Activated CD4-positive, alpha-beta T cell treated with anti-CD3 and anti-CD28 coated beads, Interleukin-2, amount 50 U/mL, for 16 hours (primary cell): ENCODE measurements around the gene SNRNP48.

Experiments used
- DNase-seq: peaks from one replicate; pipeline ENCODE4 v3.0.0-alpha.2; 2020

The SNRNP48 gene

DNA sequence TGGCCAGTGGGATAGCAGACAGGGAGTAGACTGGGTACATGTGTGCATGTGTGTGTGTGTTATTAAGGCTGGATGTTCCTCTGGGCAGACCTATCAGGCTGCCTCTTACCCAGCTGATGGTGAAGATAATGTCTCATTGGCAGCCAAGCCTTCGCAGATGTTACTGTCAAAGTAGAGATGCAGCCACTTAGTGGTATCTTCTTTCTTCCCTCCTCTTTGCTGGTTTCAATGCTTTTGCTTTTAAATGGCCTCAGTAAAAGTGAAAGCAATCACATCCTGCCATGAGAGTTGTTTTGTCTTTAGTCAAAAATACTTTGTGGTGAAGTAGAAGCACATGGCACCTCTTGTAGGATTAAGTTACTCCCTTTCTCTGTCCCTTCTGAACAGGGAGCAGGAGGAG lies 57.5 kb downstream of the SNRNP48 start:
- DNase-seq, result peak; percentile 47

DNA sequence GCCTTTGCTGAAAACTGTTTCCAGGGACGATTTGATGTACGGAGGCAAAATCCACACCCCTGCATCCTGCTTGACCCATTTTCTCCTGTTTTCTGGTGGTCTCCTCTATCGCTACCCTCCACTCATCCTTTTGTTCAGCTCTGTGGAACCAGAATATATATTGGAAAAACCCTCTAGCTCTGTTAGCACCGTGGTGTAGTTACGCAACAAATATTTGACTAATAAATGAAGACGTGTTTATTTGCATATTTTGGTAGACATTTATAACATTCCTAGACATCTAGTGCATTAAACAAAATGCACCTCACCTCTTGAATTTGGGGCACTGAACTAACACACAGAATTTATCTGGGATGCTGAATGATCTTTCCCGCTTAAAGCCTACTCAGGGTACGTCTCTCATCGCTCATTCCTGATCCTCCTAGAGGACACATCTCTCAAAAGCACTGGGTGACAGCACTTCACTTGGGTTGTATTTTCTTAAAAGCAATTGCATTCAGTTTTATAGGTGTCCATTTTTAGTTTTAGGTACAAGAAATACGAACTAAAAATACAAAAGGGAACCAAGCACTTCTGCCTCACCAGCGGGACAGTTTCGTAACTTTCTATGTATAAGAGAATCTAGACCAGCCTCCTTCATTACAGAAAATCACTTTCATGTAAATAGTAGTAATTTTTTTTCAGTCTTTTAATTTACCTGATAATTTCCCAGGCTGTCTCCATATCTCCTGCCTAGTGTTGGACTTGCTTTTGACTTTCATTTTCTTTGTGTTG lies 59.2 kb downstream of the SNRNP48 start:
- DNase-seq, result no peak

DNA sequence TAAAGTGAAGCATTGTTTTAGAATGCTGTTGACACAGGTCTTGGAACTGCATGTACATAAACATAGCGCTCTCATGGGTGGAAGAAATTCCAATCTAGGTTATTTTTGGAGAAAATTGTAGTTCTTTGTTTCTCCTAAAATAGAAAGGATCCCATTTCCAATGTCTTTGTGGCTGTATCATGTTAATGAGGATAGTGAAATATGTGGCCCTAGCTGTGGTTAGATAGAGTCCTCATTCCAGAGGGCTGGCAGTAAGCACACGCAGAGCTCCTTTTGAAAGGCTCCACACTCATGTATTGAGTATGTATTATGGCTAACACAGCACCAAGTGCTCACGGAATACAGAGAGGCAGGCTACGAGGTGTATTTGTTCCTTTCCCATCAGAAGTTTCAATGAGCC lies 60.9 kb downstream of the SNRNP48 start:
- DNase-seq, result no peak

DNA sequence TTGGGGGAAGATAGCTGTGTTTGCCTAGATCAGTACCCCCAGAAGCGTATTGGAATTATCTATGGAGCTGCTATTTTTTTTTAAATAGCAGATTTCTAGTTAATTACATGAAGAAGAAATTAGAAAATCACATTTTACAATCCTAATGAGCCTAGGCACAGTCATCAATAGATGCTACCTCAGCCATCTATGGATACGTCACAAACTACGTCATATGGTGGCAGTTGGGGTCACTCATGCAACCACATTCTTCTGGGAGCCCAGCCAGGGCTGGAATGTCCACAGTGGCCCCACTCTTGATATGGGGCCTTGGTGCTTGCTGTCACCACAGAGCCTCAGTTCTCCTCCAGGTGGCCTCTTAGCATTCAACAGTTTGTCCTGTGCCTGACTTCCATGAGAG lies 63.0 kb downstream of the SNRNP48 start:
- DNase-seq, result no peak

DNA sequence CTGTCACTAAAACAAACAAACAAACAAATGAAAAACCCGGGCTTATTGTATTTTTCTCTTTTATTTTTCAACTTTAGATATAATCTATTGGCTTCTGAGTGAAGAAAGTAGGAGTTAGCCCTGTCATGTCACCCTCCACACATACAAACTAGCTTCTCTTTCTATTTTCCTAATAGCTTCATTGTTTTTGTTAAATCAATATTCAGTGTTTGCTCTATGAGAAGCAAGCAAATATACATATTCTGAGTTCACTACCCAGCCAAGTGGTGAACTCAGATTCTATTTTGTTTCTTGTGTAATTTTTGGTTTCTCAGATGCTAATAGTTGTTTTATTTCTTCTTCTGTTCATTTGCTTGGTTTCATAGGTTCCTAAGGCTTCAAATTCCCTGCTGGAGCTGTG lies 66.4 kb downstream of the SNRNP48 start:
- DNase-seq, result no peak

DNA sequence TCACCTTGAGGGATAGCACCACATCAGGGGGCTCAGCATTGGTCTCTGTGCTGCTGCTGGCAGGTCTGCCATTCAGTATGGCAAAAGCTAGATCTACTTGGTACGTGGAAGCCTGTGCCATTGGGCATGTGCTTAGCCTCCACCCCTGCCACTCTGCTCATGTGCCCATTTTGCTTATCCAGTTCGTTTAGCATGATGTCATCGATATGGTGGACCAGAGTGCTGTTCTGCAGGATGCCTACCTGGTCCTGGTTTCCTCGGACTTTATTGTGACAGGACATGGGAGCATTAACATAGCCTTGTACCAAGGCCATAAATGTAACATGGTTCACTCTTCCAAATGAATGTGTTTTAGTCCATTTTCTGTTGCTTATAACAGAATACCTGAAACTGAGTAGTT lies 68.5 kb downstream of the SNRNP48 start:
- DNase-seq, result no peak

DNA sequence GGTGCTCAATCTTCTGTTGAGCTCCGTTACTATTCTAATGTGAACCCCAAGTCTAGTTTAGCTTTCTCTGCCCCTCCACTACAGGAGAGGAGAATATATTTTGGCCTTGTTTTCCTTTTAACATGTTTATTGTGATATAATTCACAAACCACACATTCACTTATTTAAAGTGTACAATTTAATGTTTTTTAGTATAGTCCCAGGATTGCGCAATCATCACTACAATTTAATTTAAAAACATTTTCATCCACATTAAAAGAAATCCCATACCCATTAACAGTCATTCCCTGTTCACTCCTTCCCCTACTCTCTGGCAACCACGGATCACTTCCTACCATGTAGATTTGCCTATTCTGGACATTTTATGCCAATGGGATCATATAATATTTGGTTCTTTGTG lies 71.4 kb downstream of the SNRNP48 start:
- DNase-seq, result no peak
